Measurements from ENCODE around the gene LONRF2.
A peak's percentile ranks its signal among the peaks of the same experiment; 100 is the strongest.

The LONRF2 gene

DNA sequence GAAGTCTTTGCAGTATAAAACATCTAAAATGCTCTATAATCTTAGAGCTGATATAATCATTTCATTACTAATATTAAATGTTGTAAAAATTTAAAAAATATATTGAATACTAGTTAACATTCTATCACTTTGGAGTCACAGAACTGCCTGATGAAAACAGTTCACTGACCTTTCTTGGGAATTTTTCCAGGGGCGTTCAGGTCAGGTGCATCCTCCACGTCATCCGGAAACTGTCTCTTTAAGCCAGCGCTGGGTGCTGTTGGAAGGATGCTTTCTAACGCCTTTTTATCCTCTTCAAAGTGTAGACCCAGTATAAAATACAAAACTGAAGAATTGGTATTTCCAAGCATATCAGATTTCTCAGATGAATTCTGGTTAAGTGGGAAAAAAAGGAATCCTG lies 22.8 kb downstream of the LONRF2 start:
- no peak for DNase-seq

DNA sequence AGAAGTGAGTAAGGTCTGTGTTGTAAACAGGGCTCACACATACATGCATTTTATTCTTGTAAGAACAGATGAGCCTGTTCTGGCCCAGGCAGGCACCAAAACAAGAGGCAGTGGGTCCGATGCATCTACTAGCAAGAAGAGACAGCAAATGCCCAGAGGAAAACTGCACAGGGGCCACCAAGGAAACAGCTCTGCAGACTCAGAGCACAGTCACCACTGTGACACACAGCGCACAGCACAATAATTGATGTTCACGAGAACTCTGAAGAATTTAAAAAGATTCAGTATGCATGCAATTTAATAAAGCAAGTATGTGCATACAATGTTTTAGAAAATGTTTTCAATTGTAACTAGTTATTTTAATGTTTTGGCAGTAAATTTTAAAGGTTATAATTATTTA lies 24.8 kb downstream of the LONRF2 start:
- no peak for DNase-seq

DNA sequence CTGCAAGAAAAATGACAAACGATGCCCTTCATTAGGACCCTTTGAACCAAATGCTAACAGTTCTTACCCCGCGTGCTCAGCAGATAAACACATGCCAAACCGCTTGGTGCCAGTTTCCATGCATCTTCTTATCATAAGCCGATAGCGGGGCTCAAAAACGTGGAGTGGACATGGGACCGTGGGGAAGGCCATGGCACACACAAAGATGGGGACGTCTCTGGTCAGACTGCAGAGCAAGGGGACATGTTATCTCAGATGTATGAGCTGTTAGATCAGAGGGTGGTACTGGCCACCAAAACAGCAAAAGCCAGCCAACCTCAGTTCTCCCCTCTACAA lies 28.2 kb downstream of the LONRF2 start:
- no peak for DNase-seq

DNA sequence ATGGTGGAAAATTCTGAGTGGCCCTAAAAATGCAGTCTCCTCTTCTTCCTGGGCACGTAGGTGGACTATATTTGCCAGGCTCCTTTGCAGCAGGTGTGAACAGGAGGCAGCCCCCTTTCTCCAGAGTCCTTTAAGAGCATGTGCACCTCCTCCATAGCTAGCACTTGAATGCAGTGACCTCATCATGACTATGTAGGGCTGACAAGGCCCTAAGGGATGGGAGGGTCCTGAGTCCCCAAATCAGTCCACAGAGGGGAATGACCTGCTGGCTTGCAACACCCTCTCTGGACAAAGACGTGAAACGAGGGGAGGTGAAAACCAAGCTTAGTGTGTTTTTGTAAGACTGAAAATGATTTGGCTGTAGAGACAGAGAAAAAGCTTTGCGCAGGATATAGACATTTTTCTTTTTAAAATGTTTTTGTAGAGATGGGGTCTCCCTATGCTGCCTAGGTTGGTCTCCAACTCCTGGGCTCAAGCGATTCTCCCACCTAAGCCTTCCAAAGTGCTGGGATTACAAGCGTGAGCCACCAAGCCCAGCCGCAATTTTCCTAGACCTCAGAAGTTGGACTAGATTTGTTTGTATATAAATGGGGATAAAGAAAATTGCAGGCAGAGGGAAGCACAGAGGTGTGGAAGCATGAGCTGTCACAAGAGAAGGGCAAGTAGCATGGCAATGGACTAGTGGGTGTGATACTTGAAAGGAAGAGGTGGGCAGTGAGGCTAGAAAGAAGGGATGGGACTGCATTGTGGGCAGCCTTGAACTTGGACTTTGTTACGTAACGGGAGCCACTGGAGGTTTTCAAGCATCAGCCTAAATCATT lies 28.8 kb downstream of the LONRF2 start:
- DNase-seq: no peak

DNA sequence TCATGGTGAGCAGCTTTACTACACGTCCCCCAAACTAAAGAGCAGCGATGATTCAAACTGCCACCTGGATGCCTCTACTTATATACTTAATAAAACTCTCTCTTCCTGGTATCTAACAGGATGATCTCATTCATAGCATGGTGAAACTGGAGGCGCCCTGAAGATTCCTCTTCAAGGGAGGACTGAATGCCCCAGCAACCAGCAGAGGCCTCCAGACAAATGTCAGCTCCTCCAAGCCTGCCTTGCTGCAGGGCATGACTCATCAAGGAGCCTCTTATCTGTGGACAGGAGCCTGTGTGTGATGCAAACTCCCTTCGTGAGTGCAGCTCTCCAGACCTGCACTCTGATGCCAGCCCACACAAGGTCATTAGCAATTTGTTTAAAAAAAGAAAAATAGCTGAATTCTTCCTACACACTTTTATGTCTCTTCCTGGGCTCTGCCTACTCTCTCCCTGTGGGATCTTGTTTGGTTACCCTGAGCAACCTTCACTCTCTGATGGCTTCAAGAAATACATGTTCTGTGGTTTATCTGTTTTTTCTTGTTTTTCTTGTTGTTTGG lies 30.2 kb downstream of the LONRF2 start:
- peak; percentile 91 for DNase-seq

DNA sequence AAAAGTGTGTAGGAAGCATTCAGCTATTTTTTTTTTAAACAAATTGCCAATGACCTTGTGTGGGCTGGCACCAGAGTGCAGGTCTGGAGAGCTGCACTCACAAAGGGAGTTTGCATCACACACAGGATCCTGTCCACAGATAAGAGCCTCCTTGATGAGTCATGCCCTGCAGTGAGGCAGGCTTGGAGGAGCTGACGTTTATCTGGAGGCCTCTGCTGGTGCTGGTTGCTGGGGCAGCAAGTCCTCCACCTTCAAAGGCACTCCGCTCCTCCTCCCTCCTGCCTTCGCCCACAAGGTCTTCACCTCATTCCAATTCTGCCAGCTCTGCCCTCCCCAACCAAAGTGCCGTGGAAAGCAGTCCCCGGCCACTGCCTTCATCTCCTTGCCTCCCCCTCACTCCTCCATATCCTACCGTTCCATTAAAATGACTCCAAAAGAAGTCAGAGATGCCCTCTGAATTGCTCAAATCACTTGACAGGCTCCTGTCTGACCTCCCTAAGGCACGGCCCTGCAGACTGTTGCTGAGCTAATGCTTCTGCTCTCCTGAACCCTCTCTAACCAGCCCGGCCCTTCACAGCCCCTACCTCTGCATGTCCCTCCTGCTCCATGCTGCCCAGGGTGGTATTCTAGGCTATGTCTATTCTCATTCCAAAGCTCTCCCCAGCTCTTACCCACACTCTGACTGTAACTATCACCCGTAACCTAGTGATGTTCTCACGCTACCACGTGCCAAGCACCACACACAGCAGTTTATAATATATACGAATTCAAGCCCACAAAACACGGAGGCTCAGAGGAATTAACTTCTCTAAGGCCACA lies 30.9 kb downstream of the LONRF2 start:
- peak; percentile 59 for DNase-seq

GRCh38 chr2:100290718-100291151 lies 31.6 kb downstream of the LONRF2 start:
- no peak for DNase-seq

GRCh38 chr2:100289020-100289419 lies 33.3 kb downstream of the LONRF2 start:
- DNase-seq: no peak

DNA sequence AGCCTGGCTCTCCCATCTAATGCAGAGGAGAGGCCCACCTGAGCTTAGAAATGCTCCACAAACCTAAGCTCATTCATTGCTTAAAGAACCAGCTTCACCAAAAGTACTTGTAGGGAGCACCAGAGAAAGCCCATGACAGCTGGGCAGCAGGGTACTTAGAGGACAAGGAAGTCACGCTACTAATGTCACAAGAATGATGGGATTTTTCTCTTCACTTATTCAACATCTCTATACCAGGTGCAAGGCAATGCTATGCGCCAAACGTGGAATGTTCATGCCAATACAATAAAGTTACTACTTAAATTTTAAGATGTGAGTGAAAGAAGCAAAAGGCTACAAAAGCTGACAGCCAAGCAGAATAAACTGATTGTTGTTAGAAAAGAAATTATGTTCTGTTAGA lies 36.0 kb downstream of the LONRF2 start:
- no peak for DNase-seq

- no peak for DNase-seq
These were observed 36.6 kb downstream of the LONRF2 start for GRCh38 chr2:100285691-100286090.

DNA sequence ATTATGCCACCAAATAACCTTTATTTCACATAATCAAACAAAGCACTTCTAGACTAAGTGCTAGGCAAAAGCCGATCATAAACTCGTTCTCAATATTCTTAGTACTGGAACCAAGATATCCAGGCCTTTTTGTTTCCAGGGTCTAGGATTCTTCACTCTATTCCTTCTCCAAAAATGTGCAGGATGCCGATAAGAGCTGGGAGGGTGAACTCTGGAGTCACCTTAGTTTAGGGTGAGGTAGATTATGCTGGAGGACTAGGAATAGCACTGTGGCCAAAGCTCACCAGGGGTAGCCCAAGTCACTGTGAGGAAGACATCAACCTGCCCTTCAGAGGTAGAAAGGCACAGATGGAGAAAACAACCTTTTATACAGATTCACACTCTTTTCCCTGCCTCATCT lies 37.3 kb downstream of the LONRF2 start:
- no peak for DNase-seq

GRCh38 chr2:100283724-100284501 lies 38.4 kb downstream of the LONRF2 start:
- DNase-seq: no peak

- DNase-seq: no peak
These were observed 40.5 kb downstream of the LONRF2 start for GRCh38 chr2:100281521-100282438.

- no peak for DNase-seq
These were observed 42.4 kb downstream of the LONRF2 start for GRCh38 chr2:100279586-100280534.

GRCh38 chr2:100278986-100279385 lies 43.3 kb downstream of the LONRF2 start:
- no peak for DNase-seq

DNA sequence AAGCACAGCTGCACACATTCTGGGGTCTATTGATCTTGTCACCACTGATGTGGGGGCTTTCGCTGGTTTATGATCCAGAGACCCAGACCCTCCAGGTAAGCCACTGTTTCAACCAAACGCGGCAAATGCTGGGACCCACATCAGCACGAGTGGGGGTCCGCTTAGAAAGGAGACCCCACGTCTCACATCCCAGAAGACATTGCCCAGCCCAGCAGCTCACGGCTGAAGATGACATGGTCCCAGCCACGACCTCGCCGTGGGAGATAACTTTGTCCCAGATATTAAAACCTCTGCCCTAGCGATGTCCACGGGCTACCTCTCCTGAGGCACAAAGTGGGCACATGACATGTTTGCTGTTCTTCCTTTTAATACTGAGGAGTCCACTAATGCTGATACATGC lies 43.8 kb downstream of the LONRF2 start:
- DNase-seq: no peak

GRCh38 chr2:100277540-100278207 lies 44.6 kb downstream of the LONRF2 start:
- no peak for DNase-seq

DNA sequence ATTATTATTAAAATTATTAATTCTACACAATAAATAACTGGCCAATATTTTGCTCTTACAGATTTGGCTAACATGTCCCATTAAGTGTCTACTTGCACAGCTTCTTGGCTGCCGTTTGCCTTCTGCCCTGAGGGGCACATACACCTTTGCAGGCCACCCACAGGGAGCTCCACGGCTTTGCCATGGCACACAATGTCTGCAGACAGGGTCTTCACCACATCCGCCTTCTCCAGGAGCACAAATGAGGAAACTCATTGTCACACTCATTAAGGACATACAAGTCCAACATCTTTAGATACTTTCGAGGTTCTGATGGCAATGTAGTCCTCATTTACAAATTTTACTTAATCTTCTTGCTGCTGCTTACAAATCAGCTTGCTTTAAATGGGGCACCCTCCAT lies 45.6 kb downstream of the LONRF2 start:
- DNase-seq: no peak

DNA sequence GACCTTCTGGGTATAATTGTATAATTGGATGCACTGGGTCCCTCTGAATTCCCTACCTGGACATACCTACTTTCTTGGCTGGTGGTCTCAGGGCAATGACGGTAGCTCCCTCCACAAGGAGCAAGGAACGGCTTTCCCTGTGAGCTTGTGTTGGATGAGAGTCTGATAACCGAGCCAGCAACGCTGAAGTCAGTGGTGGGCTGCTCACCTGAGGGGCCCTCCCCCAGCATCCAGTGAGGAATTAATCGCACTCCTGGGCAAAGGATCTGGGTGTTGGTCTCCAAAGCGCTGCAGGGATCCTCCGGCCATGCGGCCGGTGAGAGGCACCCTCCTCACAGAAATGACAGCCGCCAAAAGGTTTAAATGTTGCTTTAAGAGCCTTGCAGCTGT lies 47.1 kb downstream of the LONRF2 start:
- DNase-seq: no peak

DNA sequence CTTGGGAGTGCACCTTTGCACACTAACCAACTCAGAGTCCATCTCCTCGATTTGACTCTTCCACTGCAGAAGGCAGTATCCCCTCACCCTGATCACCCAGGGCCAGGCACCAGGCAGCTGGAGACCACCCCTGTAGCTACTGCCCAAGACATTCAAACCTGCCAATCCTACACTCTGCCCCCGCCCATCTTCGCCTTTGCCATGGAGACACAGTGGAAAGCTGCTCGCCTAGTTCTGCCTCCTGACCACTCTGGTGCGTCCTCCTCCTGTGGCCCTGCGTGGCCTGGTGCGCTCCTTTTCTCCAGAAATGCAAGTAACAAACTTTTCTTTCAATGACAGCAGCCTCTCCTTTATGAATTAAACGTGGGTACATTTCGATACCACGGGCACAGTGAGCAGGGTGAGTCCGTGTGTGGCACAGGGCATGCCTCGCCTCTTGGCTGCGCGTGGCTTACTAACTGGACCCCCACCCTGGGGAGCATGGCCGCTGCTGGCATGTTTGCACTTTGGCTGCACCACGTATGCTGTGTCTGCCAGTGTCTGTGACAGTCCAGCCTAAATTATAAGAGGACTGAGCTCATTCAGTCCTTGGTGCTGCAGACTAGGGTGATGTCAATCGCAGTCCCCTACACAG lies 47.6 kb downstream of the LONRF2 start:
- no peak for DNase-seq

Measured in SIG-M5 (cell line).